Measurements from ENCODE around the gene FGGY.
A peak's percentile ranks its signal among the peaks of the same experiment; 100 is the strongest.

FGGY gene

GRCh38 chr1:59417406-59417805 lies 120.5 kb downstream of the FGGY start:
- peak; percentile 40 for FAIRE-seq

GRCh38 chr1:59418363-59419144 lies 121.7 kb downstream of the FGGY start:
- FAIRE-seq = no peak

- no peak for FAIRE-seq
These were observed 122.7 kb downstream of the FGGY start for GRCh38 chr1:59419361-59420140.

GRCh38 chr1:59421232-59421920 lies 124.5 kb downstream of the FGGY start:
- no peak for FAIRE-seq

GRCh38 chr1:59422921-59423575 lies 126.2 kb downstream of the FGGY start:
- FAIRE-seq = no peak

- no peak for FAIRE-seq
These were observed 130.3 kb downstream of the FGGY start for GRCh38 chr1:59427155-59427554.

GRCh38 chr1:59427784-59428183 lies 130.9 kb downstream of the FGGY start:
- FAIRE-seq = no peak

- no peak for FAIRE-seq
These were observed 131.9 kb downstream of the FGGY start for GRCh38 chr1:59428828-59429227.

- FAIRE-seq = no peak
These were observed 132.8 kb downstream of the FGGY start for GRCh38 chr1:59429656-59430055.

GRCh38 chr1:59431566-59432294 lies 134.8 kb downstream of the FGGY start:
- FAIRE-seq = no peak

GRCh38 chr1:59432531-59433439 lies 135.9 kb downstream of the FGGY start:
- no peak for FAIRE-seq

GRCh38 chr1:59433440-59433813 lies 136.5 kb downstream of the FGGY start:
- no peak for FAIRE-seq

- no peak for FAIRE-seq
These were observed 137.4 kb downstream of the FGGY start for GRCh38 chr1:59434336-59434735.

GRCh38 chr1:59436637-59437036 lies 139.7 kb downstream of the FGGY start:
- no peak for FAIRE-seq

- no peak for FAIRE-seq
These were observed 141.2 kb downstream of the FGGY start for GRCh38 chr1:59438058-59438560.

- no peak for FAIRE-seq
These were observed 145.6 kb downstream of the FGGY start for GRCh38 chr1:59442492-59442891.

- no peak for FAIRE-seq
These were observed 146.4 kb downstream of the FGGY start for GRCh38 chr1:59443310-59443709.

- no peak for FAIRE-seq
These were observed 147.6 kb downstream of the FGGY start for GRCh38 chr1:59444520-59444919.

- FAIRE-seq = no peak
These were observed 148.1 kb downstream of the FGGY start for GRCh38 chr1:59445040-59445439.

GRCh38 chr1:59446257-59446901 lies 149.5 kb downstream of the FGGY start:
- FAIRE-seq = no peak

- FAIRE-seq = no peak
These were observed 155.1 kb downstream of the FGGY start for GRCh38 chr1:59452026-59452425.

Measured in A204.1 (cell line).